ENCODE results near the gene APBB2.

APBB2 gene

DNA sequence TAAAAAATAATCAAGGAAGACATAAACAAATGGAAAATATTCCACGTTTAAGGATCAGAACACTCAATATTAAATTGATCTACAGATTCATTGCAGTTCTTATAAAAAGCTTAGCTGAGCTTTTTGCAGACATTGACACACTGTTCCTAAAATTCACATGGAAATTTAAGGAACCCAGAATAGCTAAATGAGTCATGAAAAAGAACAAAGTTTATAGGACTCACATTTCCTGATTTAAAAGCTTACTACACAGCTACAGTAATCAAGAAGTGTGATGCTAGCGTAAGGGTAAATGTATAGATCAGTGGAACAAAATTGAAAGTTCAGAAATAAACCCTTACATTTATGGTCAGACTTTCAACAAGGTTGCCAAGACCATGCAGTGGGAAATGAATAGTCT is 431.5 kb downstream of the APBB2 start:
- Histone ChIP-seq H4K8ac (ENCODE audit: low read depth, low read length) (no peak overlapping the region), H3K4me3 (ENCODE audit: low read depth, low read length) (no peak overlapping the region)

DNA sequence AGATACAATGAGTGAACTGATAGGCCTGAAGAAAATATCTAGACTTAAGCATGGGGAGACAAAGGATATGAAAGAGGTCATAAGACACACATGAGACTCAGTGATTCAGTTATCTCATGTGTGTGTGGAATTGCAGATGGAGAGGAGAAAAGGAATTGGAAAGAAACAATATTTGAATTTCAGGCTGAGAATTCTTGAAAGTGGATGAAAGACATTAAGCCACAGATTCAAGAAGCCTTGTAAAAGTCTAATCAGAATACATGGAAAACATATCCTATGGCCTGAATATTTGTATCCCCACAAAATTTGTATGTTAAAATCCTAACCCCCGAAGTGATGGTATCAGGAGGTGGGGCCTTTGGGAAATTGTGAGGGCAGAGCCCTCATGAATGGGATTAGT is 436.3 kb downstream of the APBB2 start:
- H2AK5ac ChIP-seq (ENCODE audit: low read length), result no peak overlapping the region
- H4K12ac ChIP-seq (ENCODE audit: low read depth, low read length), result no peak overlapping the region
- no peaks in the 10 kb centered on the region for H3K4me1 ChIP-seq (ENCODE audit: control insufficient read depth in 1 of 2, insufficient read depth in 2 of 2, low read length in 2 of 2)
- peaks cover 0 to 3% of the 10 kb centered on the region in 2 experiments for H3K36me3 ChIP-seq (ENCODE audit: control insufficient read depth in 1 of 2, insufficient read depth in 2 of 2, low read length in 2 of 2)
- H3K4me3 ChIP-seq (ENCODE audit: low read depth, low read length), result no peak overlapping the region
- H4K8ac ChIP-seq (ENCODE audit: low read depth, low read length), result no peak overlapping the region
- no peak overlapping the region for H2BK5ac ChIP-seq (ENCODE audit: low read depth, low read length, poor library complexity)
- no peak overlapping the region for H2AFZ ChIP-seq (ENCODE audit: insufficient read depth, low read length, poor library complexity)
- no peak overlapping the region for H4K91ac ChIP-seq (ENCODE audit: low read depth, low read length)
- no peak overlapping the region for H2BK12ac ChIP-seq (ENCODE audit: low read length)
- no peaks in the 10 kb centered on the region for H3K27me3 ChIP-seq (ENCODE audit: insufficient read depth, low read length)
- no peak overlapping the region for H3K27ac ChIP-seq (ENCODE audit: low read depth, low read length)
- no peak overlapping the region for H3K14ac ChIP-seq (ENCODE audit: low read length)
- no peak overlapping the region for H3K4me2 ChIP-seq (ENCODE audit: low read length)
- WGBS (ENCODE audit: extremely low coverage, insufficient coverage, insufficient read length), result no CpG with 5 or more reads among the region's 1 CpG
- H2BK120ac ChIP-seq (ENCODE audit: insufficient read depth, low read length, poor library complexity), result no peak overlapping the region
- no peak overlapping the region for H3K18ac ChIP-seq (ENCODE audit: low read length)
- no peak overlapping the region for H3K9ac ChIP-seq (ENCODE audit: low read length)
- no peak for DNase-seq
- no peaks in the 10 kb centered on the region for H3K9me3 ChIP-seq (ENCODE audit: insufficient read depth, low read depth, low read length)
- H3K4ac ChIP-seq (ENCODE audit: low read depth, low read length), result no peak overlapping the region
- no peaks in the 10 kb centered on the region for H3K79me1 ChIP-seq (ENCODE audit: low read length)
- H3K23ac ChIP-seq (ENCODE audit: low read length), result no peak overlapping the region
- H3K79me2 ChIP-seq (ENCODE audit: control insufficient read depth, insufficient read depth, low read length, poor library complexity), result no peaks in the 10 kb centered on the region

More for the DNA sequence above, 431.5 kb downstream of the APBB2 start:
- Histone ChIP-seq H2BK5ac (ENCODE audit: low read depth, low read length, poor library complexity) (no peak overlapping the region), H2AFZ (ENCODE audit: insufficient read depth, low read length, poor library complexity) (no peak overlapping the region), H3K9me3 (ENCODE audit: insufficient read depth, low read depth, low read length) (no peaks in the 10 kb centered on the region), H3K36me3 (ENCODE audit: control insufficient read depth in 1 of 2, insufficient read depth in 2 of 2, low read length in 2 of 2) (no peaks in the 10 kb centered on the region), H3K4me2 (ENCODE audit: low read length) (no peak overlapping the region), H3K4me1 (ENCODE audit: control insufficient read depth in 1 of 2, insufficient read depth in 2 of 2, low read length in 2 of 2) (no peaks in the 10 kb centered on the region), H4K12ac (ENCODE audit: low read depth, low read length) (no peak overlapping the region), H3K79me2 (ENCODE audit: control insufficient read depth, insufficient read depth, low read length, poor library complexity) (no peaks in the 10 kb centered on the region), H2BK12ac (ENCODE audit: low read length) (no peak overlapping the region), H3K23ac (ENCODE audit: low read length) (no peak overlapping the region), H2AK5ac (ENCODE audit: low read length) (no peak overlapping the region), H3K14ac (ENCODE audit: low read length) (no peak overlapping the region), H3K27me3 (ENCODE audit: insufficient read depth, low read length) (no peaks in the 10 kb centered on the region), H2BK120ac (ENCODE audit: insufficient read depth, low read length, poor library complexity) (no peak overlapping the region), H3K4ac (ENCODE audit: low read depth, low read length) (no peak overlapping the region), H3K27ac (ENCODE audit: low read depth, low read length) (no peak overlapping the region), H3K79me1 (ENCODE audit: low read length) (no peaks in the 10 kb centered on the region), H4K91ac (ENCODE audit: low read depth, low read length) (no peak overlapping the region), H3K18ac (ENCODE audit: low read length) (no peak overlapping the region), H3K9ac (ENCODE audit: low read length) (no peak overlapping the region)
- WGBS (ENCODE audit: extremely low coverage, insufficient coverage, insufficient read length), result no CpG with 5 or more reads among the region's 2 CpGs
- DNase-seq, result no peak

DNA sequence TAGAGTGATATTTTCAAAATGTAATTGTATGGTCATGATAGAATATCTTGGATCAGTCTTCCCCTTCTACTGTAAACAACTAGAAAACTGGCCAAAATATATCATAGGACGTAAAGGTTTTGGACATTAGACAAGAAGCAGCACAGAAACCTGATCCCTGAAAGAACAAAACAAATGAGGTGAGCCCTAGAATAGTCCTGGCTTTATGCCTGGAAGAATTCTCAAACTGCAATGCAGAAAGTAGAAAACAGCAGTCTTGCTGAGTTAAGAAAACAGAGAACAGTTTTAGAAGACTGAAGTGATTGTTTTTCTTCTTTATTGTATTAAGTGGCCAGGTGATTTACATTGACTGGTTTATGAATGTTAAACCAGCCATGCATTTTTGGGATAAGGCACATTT is 445.1 kb downstream of the APBB2 start:
- Histone ChIP-seq H4K8ac (ENCODE audit: low read depth, low read length) (no peak overlapping the region), H2BK12ac (ENCODE audit: low read length) (no peak overlapping the region), H3K9me3 (ENCODE audit: insufficient read depth, low read depth, low read length) (no peaks in the 10 kb centered on the region), H2BK120ac (ENCODE audit: insufficient read depth, low read length, poor library complexity) (no peak overlapping the region), H4K91ac (ENCODE audit: low read depth, low read length) (no peak overlapping the region), H3K18ac (ENCODE audit: low read length) (no peak overlapping the region), H4K12ac (ENCODE audit: low read depth, low read length) (no peak overlapping the region), H3K14ac (ENCODE audit: low read length) (no peak overlapping the region), H3K4me3 (ENCODE audit: low read depth, low read length) (no peak overlapping the region), H3K27me3 (ENCODE audit: insufficient read depth, low read length) (no peaks in the 10 kb centered on the region), H3K36me3 (ENCODE audit: control insufficient read depth in 1 of 2, insufficient read depth in 2 of 2, low read length in 2 of 2) (no peaks in the 10 kb centered on the region), H3K27ac (ENCODE audit: low read depth, low read length) (no peak overlapping the region), H3K79me2 (ENCODE audit: control insufficient read depth, insufficient read depth, low read length, poor library complexity) (no peaks in the 10 kb centered on the region), H3K9ac (ENCODE audit: low read length) (no peak overlapping the region), H3K4me1 (ENCODE audit: control insufficient read depth in 1 of 2, insufficient read depth in 2 of 2, low read length in 2 of 2) (no peaks in the 10 kb centered on the region), H2BK5ac (ENCODE audit: low read depth, low read length, poor library complexity) (no peak overlapping the region), H2AK5ac (ENCODE audit: low read length) (no peak overlapping the region), H3K4ac (ENCODE audit: low read depth, low read length) (no peak overlapping the region), H3K4me2 (ENCODE audit: low read length) (no peak overlapping the region), H3K23ac (ENCODE audit: low read length) (no peak overlapping the region), H3K79me1 (ENCODE audit: low read length) (no peaks in the 10 kb centered on the region), H2AFZ (ENCODE audit: insufficient read depth, low read length, poor library complexity) (no peak overlapping the region)
- no CpG with 5 or more reads among the region's 1 CpG for WGBS (ENCODE audit: extremely low coverage, insufficient coverage, insufficient read length)
- no peak for DNase-seq

DNA sequence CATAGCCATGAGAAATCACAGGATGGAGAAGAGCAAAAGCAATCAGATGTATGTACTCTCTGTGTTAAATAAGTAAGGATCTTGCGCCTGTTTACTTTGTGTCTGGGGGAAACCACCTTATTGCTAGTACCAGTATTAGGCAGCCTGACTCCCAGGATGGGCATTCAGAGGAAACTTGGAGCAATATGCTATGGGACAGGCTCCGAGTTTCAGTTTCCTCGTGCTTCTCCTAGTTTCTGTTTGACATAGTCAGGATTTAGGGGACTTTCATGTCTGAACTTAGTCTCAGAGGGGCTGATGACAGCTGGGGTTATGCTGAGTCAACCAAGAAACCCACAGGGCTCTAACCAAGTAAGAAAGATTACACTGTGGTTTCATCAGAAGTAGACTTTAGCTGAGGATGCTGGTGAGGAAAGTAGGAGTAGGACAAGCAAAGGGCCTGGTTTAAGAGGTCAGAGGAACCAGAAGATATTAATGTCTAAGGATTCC is 451.1 kb downstream of the APBB2 start:
- Histone ChIP-seq H3K4ac (ENCODE audit: low read depth, low read length) (no peak overlapping the region), H2AK5ac (ENCODE audit: low read length) (no peak overlapping the region), H3K14ac (ENCODE audit: low read length) (no peak overlapping the region), H2BK120ac (ENCODE audit: insufficient read depth, low read length, poor library complexity) (no peak overlapping the region), H2BK12ac (ENCODE audit: low read length) (no peak overlapping the region), H3K9me3 (ENCODE audit: insufficient read depth, low read depth, low read length) (no peaks in the 10 kb centered on the region), H2BK5ac (ENCODE audit: low read depth, low read length, poor library complexity) (no peak overlapping the region), H3K36me3 (ENCODE audit: control insufficient read depth in 1 of 2, insufficient read depth in 2 of 2, low read length in 2 of 2) (no peaks in the 10 kb centered on the region), H3K4me2 (ENCODE audit: low read length) (no peak overlapping the region), H4K8ac (ENCODE audit: low read depth, low read length) (no peak overlapping the region), H3K4me1 (ENCODE audit: control insufficient read depth in 1 of 2, insufficient read depth in 2 of 2, low read length in 2 of 2) (no peaks in the 10 kb centered on the region), H3K23ac (ENCODE audit: low read length) (no peak overlapping the region), H3K4me3 (ENCODE audit: low read depth, low read length) (no peak overlapping the region), H4K91ac (ENCODE audit: low read depth, low read length) (no peak overlapping the region), H4K12ac (ENCODE audit: low read depth, low read length) (no peak overlapping the region), H3K27ac (ENCODE audit: low read depth, low read length) (no peak overlapping the region), H3K27me3 (ENCODE audit: insufficient read depth, low read length) (no peaks in the 10 kb centered on the region), H3K18ac (ENCODE audit: low read length) (no peak overlapping the region), H3K79me2 (ENCODE audit: control insufficient read depth, insufficient read depth, low read length, poor library complexity) (no peaks in the 10 kb centered on the region), H2AFZ (ENCODE audit: insufficient read depth, low read length, poor library complexity) (no peak overlapping the region), H3K9ac (ENCODE audit: low read length) (no peak overlapping the region), H3K79me1 (ENCODE audit: low read length) (no peaks in the 10 kb centered on the region)
- WGBS (ENCODE audit: extremely low coverage, insufficient coverage, insufficient read length), result no CpG with 5 or more reads among the region's 3 CpGs
- DNase-seq, result peak in 1 of 2 donors; percentile 29
